Ovary (tissue), 9 donors: ENCODE results near the gene STK39. TPM values are rescaled to one million over a fixed set of nuclear protein-coding genes. Genes with fewer than 3 reads are reported as not detected.

ENCODE experiments used
- DNase-seq, 5 donors: peaks; one replicate each; pipeline ENCODE4 v3.0.0-alpha.2; 2019 to 2020
- H3K27ac ChIP-seq, 2 donors: fragments of 200-600 bp; one replicate each; pipeline versions ENCODE4 v1.5.1 to v1.8.0; 2019 to 2022
- H3K27me3 ChIP-seq: fragments of 200-600 bp; one replicate; pipeline ENCODE4 v1.8.0; 2022
- H3K36me3 ChIP-seq: fragments of 200-600 bp; sonication (generic); one replicate; pipeline ENCODE4 v1.5.1; 2019
- H3K4me1 ChIP-seq: one replicate; pipeline ENCODE4 v1.8.1; 2013; ENCODE audit warnings: mild to moderate bottlenecking, moderate library complexity; ENCODE audit not compliant: insufficient read depth
- H3K4me3 ChIP-seq: fragments of 200-600 bp; sonication (generic); one replicate; pipeline ENCODE4 v1.5.1; 2017
- H3K9me3 ChIP-seq, 2 donors: fragments of 200-600 bp in 1 of 2; sonication (generic) in 1 of 2; one replicate each; pipeline versions ENCODE4 v1.5.1 to v1.8.1; 2013 to 2019; ENCODE audit warnings: mild to moderate bottlenecking in 1 of 2, moderate library complexity in 1 of 2
- CTCF ChIP-seq, 3 donors: fragments of 450-650 bp in 2 of 3; fragments of 200-600 bp in 1 of 3; IDR thresholded peaks; one replicate each; pipeline versions ENCODE4 v1.5.1 to v1.8.0; 2016 to 2022; ENCODE audit warnings: antibody characterized with exemption in 3 of 3, mild to moderate bottlenecking in 1 of 3
- EP300 ChIP-seq: sonication (generic); formaldehyde crosslinking; IDR thresholded peaks from one replicate; pipeline ENCODE4 v1.6.1; 2017; ENCODE audit warnings: antibody characterized with exemption
- POLR2A ChIP-seq: fragments of 450-650 bp; IDR thresholded peaks from one replicate; pipeline ENCODE4 v1.6.1; 2017; ENCODE audit warnings: antibody characterized with exemption, mild to moderate bottlenecking, moderate library complexity
- WGBS, 3 donors: extraction: QIAGEN DNeasy Blood & Tissue Kit in 1 of 3; methylation state at CpG; one replicate each; pipeline versions ENCODE4 v1.1.5 to v1.1.7; 2013 to 2017; 5-methylcytosine and 5-hydroxymethylcytosine counted together
- intact Hi-C, 4 donors: fragments of 100-400 bp; cut with DNase I; formaldehyde crosslinking; loops; one replicate each; pipeline versions ENCODE4 v1.11.0 to v1.15.1; 2022 to 2023
- polyA plus RNA-seq, 2 donors: library from polyadenylated mRNA; stranded (reverse); fragments of 200-250 nt in 1 of 2; fragments of 350-450 nt in 1 of 2; fragmentation: Illumina TruSeq in 1 of 2; extraction: RNeasy Lipid Tissue Mini Kit (QIAGEN cat#74804) in 1 of 2; gene quantifications; one replicate each; pipeline ENCODE4 v1.2.3, GENCODE V29; 2013 to 2014
- total RNA-seq, 7 donors: library from RNA; depleted of rRNA in 2 of 7; stranded (reverse); fragments of >200 nt in 2 of 7; fragmentation: NEBNext Ultra II Directional in 3 of 7; extraction: Animal tissue kit (Norgen Biotek cat#: 25700) in 3 of 7; gene quantifications; one replicate each; pipeline versions ENCODE4 v1.1.0 to v1.2.4, GENCODE V29; 2016 to 2023
- donor health status: DM: no; HTN: no; CAD: no; lungs with moderate emphysema.
- donor health status: DM: no; HTN: no; CAD: no.
- donor health status: Bipolar disorder and iron deficiency.
- donor health status: DM: yes; HTN: yes; CAD: no.
- donor health status: DM: no; HTN: no; CAD: no.
- donor health status: DM: yes; HTN: yes; CAD: no.

STK39 gene
- total and polyA plus RNA-seq, 9 donors, result 5.9 to 14.1 (median 10.6) TPM

- 72 to 74% (median 74%) methylated on average over 3 of the region's 3 CpGs for WGBS, 3 donors
- Histone ChIP-seq H3K4me1 (peaks cover 2% of the 10 kb centered on the region), H3K9me3 (no peaks in the 10 kb centered on the region), H3K36me3 (no peaks in the 10 kb centered on the region), H3K27me3 (no peaks in the 10 kb centered on the region), H3K4me3 (no peak overlapping the region), H3K27ac (no peak overlapping the region)
- DNase-seq, result no peak
- intact Hi-C loops, result no loop called here
- TF ChIP-seq CTCF (IDR thresholded peaks at IDR 0.05) (no peak), EP300 (no peak), POLR2A (no peak)
Measured at GRCh38 chr2:168176402-168176801, 71.0 kb downstream of the STK39 start.

GRCh38 chr2:168175469-168175868 is 71.9 kb downstream of the STK39 start:
- no peak overlapping the region for H3K27ac ChIP-seq
- TF ChIP-seq CTCF (IDR thresholded peaks at IDR 0.05) (no peak), EP300 (no peak), POLR2A (no peak)
- intact Hi-C loops, result no loop called here
- H3K4me1 ChIP-seq, result peaks cover 2% of the 10 kb centered on the region
- no peak for DNase-seq
- H3K9me3 ChIP-seq, result no peaks in the 10 kb centered on the region
- H3K27me3 ChIP-seq, result no peaks in the 10 kb centered on the region
- 74 to 94% (median 81%) methylated on average over 5 of the region's 5 CpGs for WGBS, 3 donors
- no peaks in the 10 kb centered on the region for H3K36me3 ChIP-seq
- no peak overlapping the region for H3K4me3 ChIP-seq

GRCh38 chr2:168174756-168175155 is 72.6 kb downstream of the STK39 start:
- no peak for TF ChIP-seq EP300
- no peak for TF ChIP-seq CTCF (IDR thresholded peaks at IDR 0.05)
- TF ChIP-seq POLR2A, result no peak
- H3K27ac ChIP-seq, result no peak overlapping the region
- 95 to 98% (median 95%) methylated on average over 2 of the region's 2 CpGs for WGBS, 3 donors
- DNase-seq, result no peak
- intact Hi-C loops, result no loop called here
- H3K27me3 ChIP-seq, result no peaks in the 10 kb centered on the region
- no peaks in the 10 kb centered on the region for H3K36me3 ChIP-seq
- no peaks in the 10 kb centered on the region for H3K9me3 ChIP-seq
- peaks cover 2% of the 10 kb centered on the region for H3K4me1 ChIP-seq
- H3K4me3 ChIP-seq, result no peak overlapping the region

- TF ChIP-seq EP300, result no peak
- no peak for TF ChIP-seq CTCF (IDR thresholded peaks at IDR 0.05)
- TF ChIP-seq POLR2A, result no peak
- DNase-seq, result no peak
- Histone ChIP-seq H3K36me3 (no peaks in the 10 kb centered on the region), H3K4me1 (no peaks in the 10 kb centered on the region), H3K9me3 (no peaks in the 10 kb centered on the region), H3K27me3 (no peaks in the 10 kb centered on the region), H3K4me3 (no peak overlapping the region), H3K27ac (no peak overlapping the region)
- intact Hi-C loops, result no loop called here
- 96 to 98% (median 98%) methylated on average over 4 of the region's 4 CpGs for WGBS, 3 donors
Measured at GRCh38 chr2:168172071-168172470, 75.3 kb downstream of the STK39 start.
